C4-2B (cell line): Measurements from ENCODE around the gene MAOB.

Experiments
- CTCF ChIP-seq: fragments of 450-650 bp; conservative IDR thresholded peaks from 2 replicates; pipeline ENCODE4 v1.5.1; 2017; ENCODE audit warnings: mild to moderate bottlenecking
- ZFX ChIP-seq: fragments of 450-650 bp; IDR thresholded peaks from 2 replicates; pipeline ENCODE4 v1.6.1; 2017

GRCh38 chrX:43735957-43736356, 146.3 kb downstream of the MAOB start:
- no peak for TF ChIP-seq CTCF
- no peak for TF ChIP-seq ZFX
